K562 (cell line): ENCODE measurements around the gene GRAMD2A. TPM values are rescaled to one million over a fixed set of nuclear protein-coding genes. Genes with fewer than 3 reads are reported as not detected.

Experiments
- ASH1L ChIP-seq: fragments of 450-650 bp; IDR thresholded peaks from 2 replicates; pipeline ENCODE4 v1.6.1; 2018; ENCODE audit warnings: borderline replicate concordance, mild to moderate bottlenecking, low read depth; ENCODE audit not compliant: partially characterized antibody
- CHCHD3 ChIP-seq: fragments of 250-450 bp; sonication (Bioruptor Pico); IDR thresholded peaks from 2 replicates; pipeline ENCODE4 v2.1.2; 2022; ENCODE audit warnings: mild to moderate bottlenecking
- FOXK1 ChIP-seq: sonication (generic); formaldehyde crosslinking; IDR thresholded peaks from 2 replicates; pipeline ENCODE4 v1.8.0; 2022; ENCODE audit warnings: missing genetic modification reagents, mild to moderate bottlenecking, borderline replicate concordance
- MTA1 ChIP-seq: fragments of 450-650 bp; IDR thresholded peaks from 2 replicates; pipeline ENCODE4 v1.6.1; 2017; ENCODE audit warnings: borderline replicate concordance
- MYNN ChIP-seq, 2 experiments: sonication (generic); formaldehyde crosslinking in 1 of 2; IDR thresholded peaks; 2 replicates each; pipeline versions ENCODE4 v1.5.0 to v1.6.1; 2016 to 2020; ENCODE audit warnings: antibody characterized with exemption in 1 of 2, missing genetic modification reagents in 1 of 2
- PCBP1 ChIP-seq: fragments of 200-400 bp; formaldehyde crosslinking; IDR thresholded peaks from 2 replicates; pipeline ENCODE4 v1.6.1; 2018; ENCODE audit warnings: mild to moderate bottlenecking, low read depth, low read length; ENCODE audit not compliant: poor library complexity, severe bottlenecking
- PCBP2 ChIP-seq: fragments of 200-400 bp; formaldehyde crosslinking; IDR thresholded peaks from 2 replicates; pipeline ENCODE4 v1.6.1; 2018; ENCODE audit warnings: low read length, low read depth, mild to moderate bottlenecking, moderate library complexity; ENCODE audit not compliant: poor library complexity, severe bottlenecking
- SRF ChIP-seq, 2 experiments: fragments of 250-450, 450-650 bp in 1 of 2; sonication (Bioruptor Pico) in 1 of 2; sonication (generic) in 1 of 2; formaldehyde crosslinking; IDR thresholded peaks; 2 replicates each; pipeline versions ENCODE4 v1.5.0 to v1.5.1; 2020 to 2022; ENCODE audit warnings: mild to moderate bottlenecking in 1 of 2, missing genetic modification reagents in 1 of 2
- ZBTB1 ChIP-seq: sonication (generic); formaldehyde crosslinking; IDR thresholded peaks from 2 replicates; pipeline ENCODE4 v1.8.1; 2023; ENCODE audit warnings: missing genetic modification reagents, low read depth, mild to moderate bottlenecking, borderline replicate concordance
- ZNF140 ChIP-seq: fragments of 250-450 bp; sonication (Bioruptor Pico); IDR thresholded peaks from 2 replicates; pipeline ENCODE4 v1.8.0; 2021; ENCODE audit warnings: moderate library complexity, mild to moderate bottlenecking, inconsistent platforms
- polyA plus RNA-seq, 8 experiments: library from polyadenylated mRNA; depleted of rRNA in 4 of 8; stranded (reverse) in 5 of 8; unstranded in 3 of 8; fragments of >200 nt; fragmentation: Nextera tagmentation in 2 of 8; fragmentation: Illumina TruSeq in 1 of 8; extraction: Ambion mirVana in 2 of 8; extraction: Trizol in 1 of 8; gene quantifications; 2 replicates each; pipeline versions ENCODE4 v1.2.1 to v1.2.3, GENCODE V29; 2011 to 2014; ENCODE audit warnings: inconsistent platforms in 1 of 8, missing spikeins in 1 of 8
- total RNA-seq, 7 experiments: library from RNA; depleted of rRNA in 6 of 7; stranded (reverse); fragments of >200 nt in 6 of 7; fragmentation: Illumina TruSeq in 2 of 7; extraction: Trizol in 2 of 7; gene quantifications; 2 replicates each; pipeline versions ENCODE4 v1.2.1 to v1.2.3, GENCODE V29; 2011 to 2021; ENCODE audit warnings: low replicate concordance in 1 of 7
- TF ChIP-seq, protein P1 (sequence below): fragments of 450-650 bp; IDR thresholded peaks from 2 replicates; pipeline ENCODE4 v1.6.1; 2016; ENCODE audit warnings: mild to moderate bottlenecking
- TF ChIP-seq, protein P2 (sequence below): fragments of 250-450 bp; sonication (Bioruptor Pico); IDR thresholded peaks from 2 replicates; pipeline ENCODE4 v1.5.0; 2021; ENCODE audit warnings: mild to moderate bottlenecking, moderate library complexity
- TF ChIP-seq, protein P3 (sequence below), 2 experiments: fragments of 450-650 bp in 1 of 2; sonication (generic) in 1 of 2; formaldehyde crosslinking; conservative IDR thresholded peaks; 2 replicates each; pipeline versions ENCODE4 v1.4.0 to v1.8.1; 2020 to 2022; ENCODE audit warnings: mild to moderate bottlenecking in 1 of 2, missing genetic modification reagents in 1 of 2

Gene GRAMD2A
- total and polyA plus RNA-seq, 9 of the 15 experiments (the other 6 are each of a cell fraction or from before 2014, with no cell fraction given) = 0.08 to 0.22 TPM; not detected in 7

DNA sequence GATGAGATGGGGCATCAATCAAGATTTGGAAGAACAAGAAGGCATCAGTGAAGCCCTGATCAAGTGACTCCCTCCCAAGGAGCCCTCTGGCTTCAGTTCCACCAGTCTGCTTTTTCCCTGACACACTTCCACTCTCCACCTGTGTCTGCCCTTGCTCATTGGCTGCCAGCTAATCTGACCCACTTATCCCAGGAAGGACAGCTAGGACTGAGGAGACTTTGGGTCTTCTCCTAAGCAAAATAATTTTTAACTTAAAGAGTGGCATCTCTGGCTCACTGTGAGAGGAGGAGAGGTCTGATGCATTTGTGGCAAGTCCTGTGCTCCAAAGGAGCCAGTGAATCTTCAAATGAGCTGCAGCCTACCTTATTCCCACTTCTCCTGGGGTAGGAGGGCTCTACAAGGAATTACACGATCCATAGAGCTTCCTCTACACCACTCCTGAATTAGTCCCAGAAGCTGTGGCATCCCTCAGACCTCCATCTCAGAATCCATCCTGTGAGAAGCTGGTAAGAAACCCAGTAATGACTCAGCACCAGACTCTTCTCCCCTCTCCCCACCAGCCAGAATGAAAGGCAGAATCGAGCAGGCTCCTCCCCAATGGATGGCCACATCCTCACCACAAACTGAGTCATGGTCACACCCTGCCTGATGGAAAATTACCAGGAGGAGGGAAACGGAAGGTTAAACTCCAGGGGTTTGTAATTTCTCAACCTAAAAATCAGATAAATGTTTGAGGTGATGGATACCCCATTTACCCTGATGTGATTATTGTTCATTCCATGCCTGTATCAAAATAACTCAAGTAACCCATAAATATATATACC, 39.7 kb upstream of the GRAMD2A start (continued):
- TF ChIP-seq, protein P1, sequence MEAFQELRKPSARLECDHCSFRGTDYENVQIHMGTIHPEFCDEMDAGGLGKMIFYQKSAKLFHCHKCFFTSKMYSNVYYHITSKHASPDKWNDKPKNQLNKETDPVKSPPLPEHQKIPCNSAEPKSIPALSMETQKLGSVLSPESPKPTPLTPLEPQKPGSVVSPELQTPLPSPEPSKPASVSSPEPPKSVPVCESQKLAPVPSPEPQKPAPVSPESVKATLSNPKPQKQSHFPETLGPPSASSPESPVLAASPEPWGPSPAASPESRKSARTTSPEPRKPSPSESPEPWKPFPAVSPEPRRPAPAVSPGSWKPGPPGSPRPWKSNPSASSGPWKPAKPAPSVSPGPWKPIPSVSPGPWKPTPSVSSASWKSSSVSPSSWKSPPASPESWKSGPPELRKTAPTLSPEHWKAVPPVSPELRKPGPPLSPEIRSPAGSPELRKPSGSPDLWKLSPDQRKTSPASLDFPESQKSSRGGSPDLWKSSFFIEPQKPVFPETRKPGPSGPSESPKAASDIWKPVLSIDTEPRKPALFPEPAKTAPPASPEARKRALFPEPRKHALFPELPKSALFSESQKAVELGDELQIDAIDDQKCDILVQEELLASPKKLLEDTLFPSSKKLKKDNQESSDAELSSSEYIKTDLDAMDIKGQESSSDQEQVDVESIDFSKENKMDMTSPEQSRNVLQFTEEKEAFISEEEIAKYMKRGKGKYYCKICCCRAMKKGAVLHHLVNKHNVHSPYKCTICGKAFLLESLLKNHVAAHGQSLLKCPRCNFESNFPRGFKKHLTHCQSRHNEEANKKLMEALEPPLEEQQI = no peak
- TF ChIP-seq FOXK1 (CRISPR knock-in tag) (no peak), ASH1L (no peak), ZNF140 (CRISPR knock-in tag) (no peak), MYNN (IDR thresholded peaks at IDR 0.05) (no peak), MYNN (CRISPR knock-in tag; IDR thresholded peaks at IDR 0.05) (no peak), MTA1 (peak; percentile 31; the same call in 1 of the 2 replicates), ZBTB1 (no peak), PCBP1 (no peak), SRF (CRISPR knock-in tag; IDR thresholded peaks at IDR 0.05) (no peak), CHCHD3 (no peak), PCBP2 (no peak)
- TF ChIP-seq, protein P2, sequence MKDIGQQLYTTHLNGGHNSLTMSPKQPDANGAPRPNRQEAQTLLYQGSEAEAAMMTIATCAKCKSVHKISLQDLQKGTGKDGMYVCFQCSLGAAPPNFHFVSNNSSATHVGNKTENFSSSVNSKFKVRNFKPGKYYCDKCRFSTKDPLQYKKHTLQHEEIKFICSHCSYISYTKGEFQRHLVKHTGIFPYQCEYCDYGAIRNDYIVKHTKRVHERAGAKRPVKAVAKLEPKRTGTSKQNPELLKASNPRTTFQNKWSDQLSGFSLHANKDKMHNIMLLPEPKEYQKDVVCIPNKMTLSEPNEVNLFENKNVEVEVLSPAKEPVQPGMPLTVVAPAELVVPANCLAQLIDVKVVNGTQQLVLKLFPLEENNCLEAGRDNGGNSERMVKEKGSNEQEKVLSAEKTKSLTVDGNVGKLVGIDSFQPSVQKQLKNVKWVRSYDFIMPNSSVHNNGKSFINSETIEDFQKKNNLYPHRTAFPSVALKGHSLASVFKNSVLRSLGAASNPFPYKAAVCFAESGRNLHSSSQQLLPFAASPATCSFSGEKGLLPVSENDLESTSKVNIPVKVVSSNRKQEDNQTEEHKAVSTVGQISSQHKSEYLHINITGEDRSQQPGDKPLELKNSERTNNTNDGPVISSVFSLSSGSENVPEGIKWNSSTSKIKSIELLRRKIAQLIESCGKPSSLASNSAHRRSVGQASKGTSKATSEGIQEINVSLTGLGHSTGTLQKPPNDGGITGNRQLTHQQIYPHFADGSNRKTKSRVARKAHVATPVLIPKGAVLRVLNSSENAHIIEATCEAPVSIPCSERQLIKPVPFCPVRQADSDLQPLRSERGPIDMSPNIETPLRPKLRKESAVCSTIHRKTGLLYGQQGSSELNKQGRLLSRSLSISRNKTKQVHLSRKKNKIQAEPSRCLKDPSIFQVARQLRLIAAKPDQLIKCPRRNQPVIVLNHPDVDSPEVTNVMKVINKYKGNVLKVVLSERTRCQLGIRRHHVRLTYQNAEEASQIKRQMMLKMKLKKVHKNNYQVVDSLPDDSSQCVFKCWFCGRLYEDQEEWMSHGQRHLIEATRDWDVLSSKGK (CRISPR knock-in tag) = no peak
- TF ChIP-seq, protein P3, sequence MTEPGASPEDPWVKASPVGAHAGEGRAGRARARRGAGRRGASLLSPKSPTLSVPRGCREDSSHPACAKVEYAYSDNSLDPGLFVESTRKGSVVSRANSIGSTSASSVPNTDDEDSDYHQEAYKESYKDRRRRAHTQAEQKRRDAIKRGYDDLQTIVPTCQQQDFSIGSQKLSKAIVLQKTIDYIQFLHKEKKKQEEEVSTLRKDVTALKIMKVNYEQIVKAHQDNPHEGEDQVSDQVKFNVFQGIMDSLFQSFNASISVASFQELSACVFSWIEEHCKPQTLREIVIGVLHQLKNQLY (CRISPR knock-in tag; conservative IDR thresholded peaks at IDR 0.05) = no peak
